GM18505 (cell line): ENCODE results near the gene LRP2.
"Not testable (repeated sequence)": the region's sequence is repeated elsewhere in the genome, so short reads cannot be mapped to it uniquely, and the experiment has no call there.

Experiments used
- ATAC-seq: cut with Tn5 transposase; IDR thresholded peaks from one replicate; pipeline ENCODE4 v1.9.1; 2021; ENCODE audit not compliant: unreplicated experiment
- POLR2A ChIP-seq: IDR thresholded peaks from 4 replicates; pipeline ENCODE4 v1.6.1; 2011; ENCODE audit warnings: borderline replicate concordance; ENCODE audit not compliant: insufficient read depth, insufficient read length; ENCODE audit errors: extremely low read depth

The LRP2 gene

GRCh38 chr2:169336695-169337094 is 25.6 kb downstream of the LRP2 start:
- ATAC-seq, result no peak

GRCh38 chr2:169330555-169331198 is 31.7 kb downstream of the LRP2 start:
- no peak for TF ChIP-seq POLR2A
- ATAC-seq, result no peak

More at GRCh38 chr2:169336695-169337094, 25.6 kb downstream of the LRP2 start:
- TF ChIP-seq POLR2A, result no peak

GRCh38 chr2:169329688-169330554 is 32.4 kb downstream of the LRP2 start:
- ATAC-seq, result no peak
- TF ChIP-seq POLR2A, result no peak

- ATAC-seq, result no peak
Measured at GRCh38 chr2:169328785-169329184, 33.5 kb downstream of the LRP2 start.

GRCh38 chr2:169327837-169328236 is 34.5 kb downstream of the LRP2 start:
- ATAC-seq, result not testable (repeated sequence)

More at GRCh38 chr2:169328785-169329184, 33.5 kb downstream of the LRP2 start:
- no peak for TF ChIP-seq POLR2A

GRCh38 chr2:169325886-169326285 is 36.4 kb downstream of the LRP2 start:
- ATAC-seq, result not testable (repeated sequence)

- TF ChIP-seq POLR2A, result no peak
- ATAC-seq, result no peak
Measured at GRCh38 chr2:169324581-169325260, 37.6 kb downstream of the LRP2 start.

GRCh38 chr2:169323841-169324240 is 38.5 kb downstream of the LRP2 start:
- no peak for TF ChIP-seq POLR2A
- no peak for ATAC-seq

GRCh38 chr2:169320561-169320960 is 41.8 kb downstream of the LRP2 start:
- no peak for ATAC-seq
- TF ChIP-seq POLR2A, result no peak

GRCh38 chr2:169315357-169315756 is 47.0 kb downstream of the LRP2 start:
- TF ChIP-seq POLR2A, result no peak
- no peak for ATAC-seq

GRCh38 chr2:169308349-169308748 is 54.0 kb downstream of the LRP2 start:
- not testable (repeated sequence) for ATAC-seq

GRCh38 chr2:169304689-169305088 is 57.6 kb downstream of the LRP2 start:
- ATAC-seq, result not testable (repeated sequence)

GRCh38 chr2:169303579-169304305 is 58.6 kb downstream of the LRP2 start:
- no peak for TF ChIP-seq POLR2A
- ATAC-seq, result no peak
